GM20000 (cell line): ENCODE results near the gene IGSF9.

ENCODE experiments used
- DNase-seq: peaks from one replicate; pipeline ENCODE4 v3.0.0; 2012; ENCODE audit warnings: low spot score
- CTCF ChIP-seq: IDR thresholded peaks from 2 replicates; pipeline ENCODE4 v1.5.1; 2012; ENCODE audit warnings: mild to moderate bottlenecking, control low read depth; ENCODE audit errors: extremely low read depth, missing control alignments

Gene IGSF9

GRCh38 chr1:159927211-159927848 lies 18.1 kb downstream of the IGSF9 start:
- TF ChIP-seq CTCF: no peak
- DNase-seq: no peak

- no peak for TF ChIP-seq CTCF
- DNase-seq: peak; percentile 72
Observed at GRCh38 chr1:159925719-159926078, 19.7 kb downstream of the IGSF9 start.

GRCh38 chr1:159924791-159925718 lies 20.4 kb downstream of the IGSF9 start, which contains the start of gene TAGLN2:
Gene TAGLN2, minus strand, starts transcription at chr1:159925507. Its CDS starts 4,998 bp downstream, at chr1:159920509.
- no peak for TF ChIP-seq CTCF
- peak; percentile 96 for DNase-seq

GRCh38 chr1:159924025-159924790 lies 21.2 kb downstream of the IGSF9 start:
- DNase-seq: peak; percentile 85
- TF ChIP-seq CTCF: no peak

GRCh38 chr1:159923203-159924024 lies 22.0 kb downstream of the IGSF9 start:
- DNase-seq: peak; percentile 86
- TF ChIP-seq CTCF: no peak

GRCh38 chr1:159922511-159923202 lies 22.8 kb downstream of the IGSF9 start:
- no peak for TF ChIP-seq CTCF
- no peak for DNase-seq
